GM21786 (cell line): ENCODE results near the gene NOS2.
"Not testable (repeated sequence)": the region's sequence is repeated elsewhere in the genome, so short reads cannot be mapped to it uniquely, and the experiment has no call there.

ENCODE experiments used
- ATAC-seq: cut with Tn5 transposase; IDR thresholded peaks from one replicate; pipeline ENCODE4 v1.9.1; 2021; ENCODE audit not compliant: unreplicated experiment

The NOS2 gene

GRCh38 chr17:27733773-27734172, 66.6 kb downstream of the NOS2 start:
- no peak for ATAC-seq

DNA sequence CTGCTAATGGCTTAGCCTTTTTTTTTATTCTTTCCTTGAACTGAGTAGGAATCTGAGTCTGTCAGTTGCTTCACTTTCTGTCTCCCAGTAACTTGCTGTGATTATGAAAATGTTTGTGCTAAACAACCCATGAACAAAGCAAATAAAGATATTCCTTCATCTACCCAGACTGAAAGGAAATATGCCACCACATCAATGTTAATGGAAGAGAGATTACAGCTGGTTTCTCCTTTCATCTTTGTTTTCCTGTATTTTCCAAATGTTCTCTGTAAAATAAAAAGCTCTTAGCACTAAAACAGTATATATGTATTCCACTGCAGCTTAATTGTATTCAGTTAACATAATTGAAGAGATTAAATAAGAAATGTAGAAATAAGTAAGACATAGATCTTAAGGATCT, 67.6 kb downstream of the NOS2 start:
- not testable (repeated sequence) for ATAC-seq

GRCh38 chr17:27725982-27726381, 74.3 kb downstream of the NOS2 start:
- ATAC-seq, result not testable (repeated sequence)

DNA sequence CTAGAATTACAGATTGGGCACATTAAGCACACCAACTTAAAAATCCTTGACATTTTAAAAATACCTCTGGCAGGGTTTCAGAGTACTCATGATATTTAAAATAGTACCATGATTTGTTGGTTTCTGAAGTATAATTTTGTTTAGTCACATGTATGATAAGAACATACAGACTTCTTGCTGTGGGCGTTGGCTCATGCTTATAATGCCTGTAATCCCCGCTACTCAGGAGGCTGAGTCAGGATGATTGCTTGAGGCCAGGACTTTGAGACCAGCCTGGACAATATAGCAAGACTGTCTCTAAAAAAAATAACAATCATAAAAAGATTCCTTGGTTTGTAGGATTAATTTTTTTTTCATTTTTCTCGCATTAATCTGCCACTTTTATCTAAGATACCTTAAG, 78.5 kb downstream of the NOS2 start:
- no peak for ATAC-seq
